Measurements from ENCODE around the gene LCOR. TPM values are rescaled to one million over a fixed set of nuclear protein-coding genes. Genes with fewer than 3 reads are reported as not detected.

LCOR gene
- total RNA-seq, 1 donor: 58.7 TPM

- H3K4me3 ChIP-seq (ENCODE audit: low read depth, low read length): no peak overlapping the region
- TF ChIP-seq CTCF (IDR thresholded peaks at IDR 0.05; ENCODE audit: insufficient read depth, low read depth, low read length): no peak
- no peak for DNase-seq (ENCODE audit: low read depth)
Observed at GRCh38 chr10:96880575-96880974, 48.5 kb downstream of the LCOR start.

GRCh38 chr10:96889415-96890171, 57.5 kb downstream of the LCOR start:
- DNase-seq (ENCODE audit: low read depth): no peak
- TF ChIP-seq CTCF (IDR thresholded peaks at IDR 0.05; ENCODE audit: insufficient read depth, low read depth, low read length): no peak
- H3K4me3 ChIP-seq (ENCODE audit: low read depth, low read length): no peak overlapping the region

GRCh38 chr10:96890172-96890513, 58.0 kb downstream of the LCOR start:
- DNase-seq (ENCODE audit: low read depth): no peak
- no peak for TF ChIP-seq CTCF (IDR thresholded peaks at IDR 0.05; ENCODE audit: insufficient read depth, low read depth, low read length)
- no peak overlapping the region for H3K4me3 ChIP-seq (ENCODE audit: low read depth, low read length)

GRCh38 chr10:96890580-96890979, 58.5 kb downstream of the LCOR start:
- no peak for TF ChIP-seq CTCF (IDR thresholded peaks at IDR 0.05; ENCODE audit: insufficient read depth, low read depth, low read length)
- H3K4me3 ChIP-seq (ENCODE audit: low read depth, low read length): no peak overlapping the region
- no peak for DNase-seq (ENCODE audit: low read depth)

- DNase-seq (ENCODE audit: low read depth): no peak
- no peak overlapping the region for H3K4me3 ChIP-seq (ENCODE audit: low read depth, low read length)
- no peak for TF ChIP-seq CTCF (IDR thresholded peaks at IDR 0.05; ENCODE audit: insufficient read depth, low read depth, low read length)
Observed at GRCh38 chr10:96891840-96892239, 59.7 kb downstream of the LCOR start.

GRCh38 chr10:96895662-96896424, 63.7 kb downstream of the LCOR start:
- no peak for DNase-seq (ENCODE audit: low read depth)
- no peak overlapping the region for H3K4me3 ChIP-seq (ENCODE audit: low read depth, low read length)
- TF ChIP-seq CTCF (IDR thresholded peaks at IDR 0.05; ENCODE audit: insufficient read depth, low read depth, low read length): no peak

All from fibroblast of villous mesenchyme (primary cell).